Measurements from ENCODE around the gene COL16A1.

The COL16A1 gene

DNA sequence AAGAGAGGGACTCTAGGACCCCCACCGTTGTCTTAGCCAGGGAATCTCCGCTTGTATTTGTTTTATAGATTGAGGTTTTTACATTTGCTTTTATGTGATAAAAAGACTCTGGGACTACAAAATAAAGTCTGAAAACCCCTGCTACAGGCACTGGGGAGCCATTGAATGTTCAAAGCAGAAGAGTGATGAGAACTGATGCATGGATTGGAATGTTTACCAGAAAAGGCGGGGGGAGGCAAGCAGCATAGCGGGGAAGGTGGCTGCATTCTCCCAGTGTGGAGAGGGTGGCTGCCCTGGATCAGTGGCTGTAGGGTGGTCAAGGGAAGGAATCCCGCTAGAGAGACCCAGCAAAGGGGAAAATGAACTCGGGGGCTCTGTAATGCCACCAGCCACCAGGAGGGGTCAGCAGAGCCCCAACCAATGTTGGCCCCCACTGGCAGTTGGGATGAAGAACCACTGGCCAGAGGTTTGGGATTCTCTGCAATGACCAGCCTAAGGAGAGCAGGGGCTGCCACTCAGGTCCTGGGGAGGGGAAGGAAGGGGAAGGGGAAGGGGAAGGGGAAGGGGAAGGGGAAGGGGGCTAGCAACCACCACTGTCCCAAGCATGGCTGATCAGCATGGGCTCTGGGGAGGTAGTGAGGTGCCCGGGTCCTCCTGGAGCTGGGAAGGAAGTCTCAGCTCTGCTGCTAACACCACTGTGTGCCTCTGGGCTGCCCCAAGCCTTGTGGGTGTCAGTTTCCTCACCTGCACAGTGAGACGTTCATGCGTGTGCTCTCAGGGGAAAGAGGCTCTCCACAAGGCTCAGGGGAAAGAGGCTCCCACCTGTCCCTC lies 40.0 kb downstream of the COL16A1 start:
- Histone ChIP-seq H3K4me3 (ENCODE audit: low read depth, low read length) (no peak overlapping the region), H3K27ac (ENCODE audit: extremely low read depth, low read depth, low read length) (no peak overlapping the region)
- TF ChIP-seq ZNF501 (tag by site-specific recombination; IDR thresholded peaks at IDR 0.05) (no peak), MEIS1 (CRISPR knock-in tag; IDR thresholded peaks at IDR 0.05; ENCODE audit: borderline replicate concordance) (no peak), OSR2 (tag by site-specific recombination; IDR thresholded peaks at IDR 0.05) (no peak), ZBTB7A (tag by site-specific recombination; IDR thresholded peaks at IDR 0.05; ENCODE audit: low read depth) (no peak), ZNF391 (tag by site-specific recombination; IDR thresholded peaks at IDR 0.05; ENCODE audit: borderline replicate concordance, low read depth) (no peak; the same call in 1 of the 2 replicates), OVOL3 (tag by site-specific recombination; IDR thresholded peaks at IDR 0.05) (no peak), ZNF214 (tag by site-specific recombination; IDR thresholded peaks at IDR 0.05; ENCODE audit: borderline replicate concordance) (no peak), ZNF514 (tag by site-specific recombination; IDR thresholded peaks at IDR 0.05) (no peak), HOXA7 (CRISPR knock-in tag; IDR thresholded peaks at IDR 0.05; ENCODE audit: borderline replicate concordance) (no peak), ZNF16 (tag by site-specific recombination; IDR thresholded peaks at IDR 0.05; ENCODE audit: low read depth) (peak; percentile 93), IKZF3 (tag by site-specific recombination; IDR thresholded peaks at IDR 0.05) (peak; percentile 54; the same call in 1 of the 2 replicates), ZNF654 (tag by site-specific recombination; IDR thresholded peaks at IDR 0.05; ENCODE audit: low read depth) (peak; percentile 82), ZNF792 (tag by site-specific recombination; IDR thresholded peaks at IDR 0.05) (no peak), TCF7L2 (IDR thresholded peaks at IDR 0.05; ENCODE audit: borderline replicate concordance, low read depth, low read length) (no peak), ZNF664 (tag by site-specific recombination; IDR thresholded peaks at IDR 0.05) (no peak), ZNF660 (tag by site-specific recombination; IDR thresholded peaks at IDR 0.05) (0 out of 2 replicates have a peak, but pooled peaks have one; percentile 30), ZNF558 (tag by site-specific recombination; IDR thresholded peaks at IDR 0.05) (no peak), ZNF600 (tag by site-specific recombination; IDR thresholded peaks at IDR 0.05) (no peak)
- TF ChIP-seq, protein P1, sequence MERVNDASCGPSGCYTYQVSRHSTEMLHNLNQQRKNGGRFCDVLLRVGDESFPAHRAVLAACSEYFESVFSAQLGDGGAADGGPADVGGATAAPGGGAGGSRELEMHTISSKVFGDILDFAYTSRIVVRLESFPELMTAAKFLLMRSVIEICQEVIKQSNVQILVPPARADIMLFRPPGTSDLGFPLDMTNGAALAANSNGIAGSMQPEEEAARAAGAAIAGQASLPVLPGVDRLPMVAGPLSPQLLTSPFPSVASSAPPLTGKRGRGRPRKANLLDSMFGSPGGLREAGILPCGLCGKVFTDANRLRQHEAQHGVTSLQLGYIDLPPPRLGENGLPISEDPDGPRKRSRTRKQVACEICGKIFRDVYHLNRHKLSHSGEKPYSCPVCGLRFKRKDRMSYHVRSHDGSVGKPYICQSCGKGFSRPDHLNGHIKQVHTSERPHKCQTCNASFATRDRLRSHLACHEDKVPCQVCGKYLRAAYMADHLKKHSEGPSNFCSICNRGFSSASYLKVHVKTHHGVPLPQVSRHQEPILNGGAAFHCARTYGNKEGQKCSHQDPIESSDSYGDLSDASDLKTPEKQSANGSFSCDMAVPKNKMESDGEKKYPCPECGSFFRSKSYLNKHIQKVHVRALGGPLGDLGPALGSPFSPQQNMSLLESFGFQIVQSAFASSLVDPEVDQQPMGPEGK (tag by site-specific recombination; IDR thresholded peaks at IDR 0.05), result peak; percentile 63
- TF ChIP-seq, protein P2, sequence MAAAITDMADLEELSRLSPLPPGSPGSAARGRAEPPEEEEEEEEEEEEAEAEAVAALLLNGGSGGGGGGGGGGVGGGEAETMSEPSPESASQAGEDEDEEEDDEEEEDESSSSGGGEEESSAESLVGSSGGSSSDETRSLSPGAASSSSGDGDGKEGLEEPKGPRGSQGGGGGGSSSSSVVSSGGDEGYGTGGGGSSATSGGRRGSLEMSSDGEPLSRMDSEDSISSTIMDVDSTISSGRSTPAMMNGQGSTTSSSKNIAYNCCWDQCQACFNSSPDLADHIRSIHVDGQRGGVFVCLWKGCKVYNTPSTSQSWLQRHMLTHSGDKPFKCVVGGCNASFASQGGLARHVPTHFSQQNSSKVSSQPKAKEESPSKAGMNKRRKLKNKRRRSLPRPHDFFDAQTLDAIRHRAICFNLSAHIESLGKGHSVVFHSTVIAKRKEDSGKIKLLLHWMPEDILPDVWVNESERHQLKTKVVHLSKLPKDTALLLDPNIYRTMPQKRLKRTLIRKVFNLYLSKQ (tag by site-specific recombination; IDR thresholded peaks at IDR 0.05; ENCODE audit: borderline replicate concordance), result no peak
- TF ChIP-seq, protein P3, sequence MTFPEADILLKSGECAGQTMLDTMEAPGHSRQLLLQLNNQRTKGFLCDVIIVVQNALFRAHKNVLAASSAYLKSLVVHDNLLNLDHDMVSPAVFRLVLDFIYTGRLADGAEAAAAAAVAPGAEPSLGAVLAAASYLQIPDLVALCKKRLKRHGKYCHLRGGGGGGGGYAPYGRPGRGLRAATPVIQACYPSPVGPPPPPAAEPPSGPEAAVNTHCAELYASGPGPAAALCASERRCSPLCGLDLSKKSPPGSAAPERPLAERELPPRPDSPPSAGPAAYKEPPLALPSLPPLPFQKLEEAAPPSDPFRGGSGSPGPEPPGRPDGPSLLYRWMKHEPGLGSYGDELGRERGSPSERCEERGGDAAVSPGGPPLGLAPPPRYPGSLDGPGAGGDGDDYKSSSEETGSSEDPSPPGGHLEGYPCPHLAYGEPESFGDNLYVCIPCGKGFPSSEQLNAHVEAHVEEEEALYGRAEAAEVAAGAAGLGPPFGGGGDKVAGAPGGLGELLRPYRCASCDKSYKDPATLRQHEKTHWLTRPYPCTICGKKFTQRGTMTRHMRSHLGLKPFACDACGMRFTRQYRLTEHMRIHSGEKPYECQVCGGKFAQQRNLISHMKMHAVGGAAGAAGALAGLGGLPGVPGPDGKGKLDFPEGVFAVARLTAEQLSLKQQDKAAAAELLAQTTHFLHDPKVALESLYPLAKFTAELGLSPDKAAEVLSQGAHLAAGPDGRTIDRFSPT (tag by site-specific recombination; IDR thresholded peaks at IDR 0.05), result no peak
- TF ChIP-seq, protein P4, sequence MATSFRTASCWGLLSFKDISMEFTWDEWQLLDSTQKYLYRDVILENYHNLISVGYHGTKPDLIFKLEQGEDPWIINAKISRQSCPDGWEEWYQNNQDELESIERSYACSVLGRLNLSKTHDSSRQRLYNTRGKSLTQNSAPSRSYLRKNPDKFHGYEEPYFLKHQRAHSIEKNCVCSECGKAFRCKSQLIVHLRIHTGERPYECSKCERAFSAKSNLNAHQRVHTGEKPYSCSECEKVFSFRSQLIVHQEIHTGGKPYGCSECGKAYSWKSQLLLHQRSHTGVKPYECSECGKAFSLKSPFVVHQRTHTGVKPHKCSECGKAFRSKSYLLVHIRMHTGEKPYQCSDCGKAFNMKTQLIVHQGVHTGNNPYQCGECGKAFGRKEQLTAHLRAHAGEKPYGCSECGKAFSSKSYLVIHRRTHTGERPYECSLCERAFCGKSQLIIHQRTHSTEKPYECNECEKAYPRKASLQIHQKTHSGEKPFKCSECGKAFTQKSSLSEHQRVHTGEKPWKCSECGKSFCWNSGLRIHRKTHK (tag by site-specific recombination; IDR thresholded peaks at IDR 0.05), result no peak
- TF ChIP-seq, protein P5, sequence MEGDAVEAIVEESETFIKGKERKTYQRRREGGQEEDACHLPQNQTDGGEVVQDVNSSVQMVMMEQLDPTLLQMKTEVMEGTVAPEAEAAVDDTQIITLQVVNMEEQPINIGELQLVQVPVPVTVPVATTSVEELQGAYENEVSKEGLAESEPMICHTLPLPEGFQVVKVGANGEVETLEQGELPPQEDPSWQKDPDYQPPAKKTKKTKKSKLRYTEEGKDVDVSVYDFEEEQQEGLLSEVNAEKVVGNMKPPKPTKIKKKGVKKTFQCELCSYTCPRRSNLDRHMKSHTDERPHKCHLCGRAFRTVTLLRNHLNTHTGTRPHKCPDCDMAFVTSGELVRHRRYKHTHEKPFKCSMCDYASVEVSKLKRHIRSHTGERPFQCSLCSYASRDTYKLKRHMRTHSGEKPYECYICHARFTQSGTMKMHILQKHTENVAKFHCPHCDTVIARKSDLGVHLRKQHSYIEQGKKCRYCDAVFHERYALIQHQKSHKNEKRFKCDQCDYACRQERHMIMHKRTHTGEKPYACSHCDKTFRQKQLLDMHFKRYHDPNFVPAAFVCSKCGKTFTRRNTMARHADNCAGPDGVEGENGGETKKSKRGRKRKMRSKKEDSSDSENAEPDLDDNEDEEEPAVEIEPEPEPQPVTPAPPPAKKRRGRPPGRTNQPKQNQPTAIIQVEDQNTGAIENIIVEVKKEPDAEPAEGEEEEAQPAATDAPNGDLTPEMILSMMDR (tag by site-specific recombination; IDR thresholded peaks at IDR 0.05), result peak; percentile 82
- TF ChIP-seq, protein P6, sequence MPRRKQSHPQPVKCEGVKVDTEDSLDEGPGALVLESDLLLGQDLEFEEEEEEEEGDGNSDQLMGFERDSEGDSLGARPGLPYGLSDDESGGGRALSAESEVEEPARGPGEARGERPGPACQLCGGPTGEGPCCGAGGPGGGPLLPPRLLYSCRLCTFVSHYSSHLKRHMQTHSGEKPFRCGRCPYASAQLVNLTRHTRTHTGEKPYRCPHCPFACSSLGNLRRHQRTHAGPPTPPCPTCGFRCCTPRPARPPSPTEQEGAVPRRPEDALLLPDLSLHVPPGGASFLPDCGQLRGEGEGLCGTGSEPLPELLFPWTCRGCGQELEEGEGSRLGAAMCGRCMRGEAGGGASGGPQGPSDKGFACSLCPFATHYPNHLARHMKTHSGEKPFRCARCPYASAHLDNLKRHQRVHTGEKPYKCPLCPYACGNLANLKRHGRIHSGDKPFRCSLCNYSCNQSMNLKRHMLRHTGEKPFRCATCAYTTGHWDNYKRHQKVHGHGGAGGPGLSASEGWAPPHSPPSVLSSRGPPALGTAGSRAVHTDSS (tag by site-specific recombination; IDR thresholded peaks at IDR 0.05), result no peak

More for the DNA sequence above, 40.0 kb downstream of the COL16A1 start:
- ChIA-PET CTCF (interaction anchor here (0.5 to 8.2 kb wide), 29 partner anchors 13 to 402 kb away, joined by 3 to 99 read pairs (median 4); partner anchors contain the start of gene COL16A1), POLR2A (interaction anchor here (1.3 to 2.0 kb wide), 4 partner anchors 20 to 125 kb away, joined by 3 to 12 read pairs (median 4); partner anchors contain the start of gene PEF1)
- Histone ChIP-seq H3K9me3 (ENCODE audit: control insufficient read depth, insufficient read depth, low read depth, low read length) (no peaks in the 10 kb centered on the region), H3K4me1 (ENCODE audit: control insufficient read depth, insufficient read depth, low read length) (no peaks in the 10 kb centered on the region), H3K36me3 (ENCODE audit: control insufficient read depth in 2 of 2, insufficient read depth in 1 of 2, low read length in 2 of 2) (no peaks in the 10 kb centered on the region)
